Stimulated activated CD8-positive, alpha-beta memory T cell treated with anti-CD3 and anti-CD28 coated beads, Interleukin-15, amount 100 ng/mL, for 1 hour (primary cell): ENCODE results near the gene TUNAR.

Source experiments
- DNase-seq: peaks from one replicate; pipeline ENCODE4 v3.0.0-alpha.2; 2020; ENCODE audit warnings: low read depth

Gene TUNAR

DNA sequence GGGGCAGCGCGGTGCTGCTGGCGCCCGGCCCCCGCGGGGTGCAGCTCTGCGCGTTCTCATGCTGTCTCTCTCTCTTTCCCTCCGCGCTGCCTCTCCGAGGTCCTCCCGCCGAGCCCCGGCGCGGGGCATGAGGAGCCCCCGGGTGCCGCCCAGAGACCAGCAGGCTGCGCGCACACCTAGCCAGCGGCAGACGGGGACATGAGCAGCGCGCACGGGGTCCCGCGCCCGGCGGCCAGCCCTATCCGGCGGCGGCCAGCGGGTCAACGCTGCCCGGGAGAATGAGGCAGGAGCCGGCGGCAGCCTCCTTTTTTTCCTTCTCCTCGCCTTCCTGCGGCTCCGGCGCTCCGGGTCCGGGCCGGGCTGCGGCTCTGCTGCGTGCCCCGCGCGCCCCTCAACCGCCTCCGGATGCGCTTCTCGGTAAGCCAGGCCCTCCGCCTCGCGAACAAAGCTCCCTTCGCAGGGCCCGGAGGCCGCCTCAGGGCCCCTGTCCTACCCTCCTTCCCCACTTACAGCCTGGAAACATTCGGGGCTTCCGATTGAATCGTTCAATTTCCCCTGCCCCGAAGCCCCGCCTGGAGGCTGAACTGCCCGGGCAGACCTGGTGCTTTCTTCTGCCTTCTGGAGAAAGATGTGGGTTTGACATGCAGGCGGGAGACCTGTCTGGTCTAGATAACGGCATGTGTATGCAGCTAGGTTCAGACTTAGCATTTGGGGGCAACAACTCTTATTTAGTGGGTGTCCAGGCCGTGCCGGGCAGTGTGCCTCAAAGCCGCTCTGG, at the start of gene TUNAR:
Gene TUNAR (plus strand): TSS at position 72 of the 778 bp plus-strand sequence.
- DNase-seq = no peak

DNA sequence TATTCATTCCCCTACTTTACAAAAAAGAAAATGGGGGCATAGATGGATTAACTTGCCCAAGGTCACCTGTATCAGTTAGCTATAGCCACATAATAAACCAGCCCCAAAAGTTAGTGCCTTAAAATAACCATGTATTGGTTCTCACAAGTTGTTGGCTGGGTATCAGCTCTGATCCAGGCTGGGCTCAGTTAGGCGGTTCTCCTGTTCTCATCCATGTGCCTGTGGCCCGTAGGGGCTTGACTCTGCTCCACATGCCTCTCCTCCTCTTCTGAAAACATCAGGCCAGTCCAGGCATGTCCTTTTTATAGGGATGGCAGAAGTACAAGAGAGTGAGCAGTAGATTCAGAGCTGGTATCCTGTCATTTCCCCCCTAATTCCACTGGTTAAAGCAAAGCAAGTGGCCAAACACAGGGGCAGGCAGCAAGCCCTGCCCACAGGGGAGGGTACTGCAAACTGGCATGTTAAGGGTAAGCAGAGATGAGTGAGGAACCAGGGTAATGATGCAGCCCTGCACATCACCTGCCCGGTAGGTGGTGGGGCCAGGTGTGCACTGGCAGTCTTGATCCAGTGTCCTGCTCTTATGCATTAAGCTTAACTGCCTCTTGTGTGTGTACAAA, 47.9 kb upstream of the TUNAR start:
- no peak for DNase-seq

DNA sequence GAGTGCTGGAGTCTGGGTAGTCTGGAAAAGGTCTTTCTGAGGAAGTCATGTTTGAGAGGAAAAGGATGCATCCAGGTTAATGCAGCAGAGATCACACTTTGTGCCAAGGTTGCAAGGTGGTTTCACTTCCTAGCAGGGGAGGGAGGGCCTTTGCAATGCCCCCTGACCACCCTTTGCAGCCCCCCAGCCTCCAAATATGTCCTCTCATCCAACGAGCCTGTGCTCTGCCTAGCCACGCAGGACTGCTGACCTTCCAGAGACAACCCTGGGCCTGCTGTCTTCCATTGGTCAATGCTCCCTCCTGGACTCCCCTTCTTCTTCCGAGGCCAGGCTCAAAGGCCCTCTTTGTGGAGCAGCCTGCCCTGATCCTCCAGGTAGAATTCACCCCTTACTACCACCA, 47.3 kb upstream of the TUNAR start:
- DNase-seq = no peak

DNA sequence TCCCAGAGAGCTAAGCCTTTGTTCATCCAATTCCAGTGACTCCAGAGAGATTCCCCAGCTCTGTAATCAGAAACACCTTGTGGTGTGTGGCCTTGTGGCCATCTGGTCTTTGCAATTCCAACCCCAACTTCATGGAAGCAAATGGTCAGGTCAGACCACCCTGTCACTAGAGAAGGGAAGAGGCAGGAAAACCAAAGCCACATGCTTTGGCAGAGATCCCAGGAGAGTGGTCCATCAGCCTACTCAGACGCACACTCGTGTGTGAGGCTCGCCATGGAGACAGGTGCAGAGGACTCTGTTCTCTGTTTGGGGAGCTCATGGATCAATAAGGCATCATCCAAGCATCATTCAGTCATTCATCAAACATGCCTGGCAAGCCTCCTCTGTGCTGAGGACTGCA, 46.2 kb upstream of the TUNAR start:
- no peak for DNase-seq

DNA sequence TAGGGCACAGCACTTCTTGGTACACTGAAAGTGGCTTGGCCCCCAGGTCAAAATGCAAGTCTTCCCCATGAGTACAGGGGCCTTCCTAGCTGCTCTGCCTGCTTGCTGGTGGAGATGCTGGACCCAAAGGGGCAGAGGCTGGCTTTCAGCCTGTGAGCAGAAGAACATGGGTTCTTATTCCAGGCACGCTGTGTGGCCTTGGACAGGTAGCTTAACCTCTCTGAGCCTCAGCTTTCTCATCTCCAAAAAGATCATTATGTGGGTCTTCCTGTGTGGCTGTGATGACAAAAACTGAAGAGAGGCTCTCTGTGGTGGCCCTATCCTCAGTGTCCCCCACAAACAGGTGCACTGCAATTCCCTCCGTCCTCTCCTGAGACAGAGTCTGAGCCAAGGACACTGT, 45.6 kb upstream of the TUNAR start:
- DNase-seq = no peak

DNA sequence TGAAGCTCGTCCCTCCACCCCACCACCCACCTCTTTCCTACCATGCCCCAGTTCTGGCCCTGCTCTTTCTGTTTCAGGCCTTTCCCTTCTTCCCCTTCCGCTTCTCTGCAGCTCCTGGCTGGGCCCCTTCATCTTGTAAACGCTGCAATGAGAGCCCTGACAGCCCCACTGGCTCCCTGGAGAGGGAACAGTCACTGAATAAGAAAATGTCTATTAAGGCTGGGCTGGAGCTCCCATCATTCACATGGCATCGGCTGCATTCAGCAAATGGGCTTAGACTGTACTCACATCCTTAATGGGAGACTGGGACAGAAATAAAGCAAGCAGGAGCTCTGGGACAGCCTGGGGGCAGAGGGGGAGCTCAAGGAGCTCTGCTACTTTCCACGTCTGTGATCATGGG, 45.2 kb upstream of the TUNAR start:
- no peak for DNase-seq

DNA sequence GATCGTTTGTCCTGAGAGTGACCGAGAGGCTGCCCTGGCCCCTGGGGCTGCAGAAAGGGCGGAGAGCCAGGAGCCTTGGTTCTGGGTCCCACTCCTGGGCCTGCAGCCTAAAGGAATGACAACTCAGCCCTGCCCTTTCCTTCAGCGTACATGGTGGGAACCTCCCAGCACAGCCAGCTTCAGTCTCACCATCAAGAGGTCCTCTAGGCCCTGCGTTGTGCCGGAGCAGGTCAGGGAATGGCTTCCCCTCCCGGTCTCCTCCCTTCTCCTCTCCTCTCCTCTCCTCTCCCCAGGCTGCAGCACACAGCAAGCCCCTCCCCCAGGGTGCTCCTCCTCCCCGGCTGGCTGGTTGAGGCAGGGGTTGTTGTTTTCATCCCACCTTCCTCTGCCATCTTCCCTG, 44.6 kb upstream of the TUNAR start:
- DNase-seq = no peak

DNA sequence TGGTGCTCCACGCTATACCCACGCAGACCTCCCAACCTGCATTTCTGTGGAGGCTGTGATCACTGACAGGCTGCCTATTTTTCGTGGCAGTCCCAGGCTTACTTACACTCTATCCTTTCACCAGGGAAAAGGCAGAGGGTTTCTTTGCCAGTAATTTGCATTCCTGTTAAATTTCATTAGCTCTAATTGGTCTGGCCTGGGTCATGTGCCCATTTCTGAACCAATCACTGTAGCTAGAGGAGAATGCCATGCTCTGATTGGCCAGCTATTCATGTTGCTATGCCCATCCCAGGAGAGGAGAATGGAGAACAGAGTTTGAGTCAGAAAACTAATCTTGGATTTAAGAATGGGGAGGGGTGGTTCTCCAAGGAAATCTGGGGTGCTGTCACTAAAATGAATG, 43.2 kb upstream of the TUNAR start:
- no peak for DNase-seq

DNA sequence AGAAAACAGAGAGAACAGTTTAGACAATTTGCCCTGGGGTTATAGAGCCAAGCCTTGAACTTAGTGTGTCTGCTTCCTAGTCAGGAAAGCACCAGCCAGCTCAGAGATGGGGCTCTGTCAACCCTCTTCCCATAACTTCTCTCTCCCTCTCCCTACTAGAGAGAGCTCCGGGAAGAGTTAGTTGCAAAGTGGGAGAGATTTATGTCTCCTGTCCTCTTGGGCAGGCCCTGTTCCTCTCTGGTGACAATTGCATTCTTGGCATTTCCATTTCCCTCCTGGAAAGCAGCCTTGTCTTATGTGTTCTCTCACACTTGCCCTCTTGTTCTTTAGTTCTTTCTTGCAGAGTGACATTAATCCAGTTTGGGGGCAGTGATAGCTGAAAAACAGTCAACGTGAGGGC, 42.1 kb upstream of the TUNAR start:
- no peak for DNase-seq

DNA sequence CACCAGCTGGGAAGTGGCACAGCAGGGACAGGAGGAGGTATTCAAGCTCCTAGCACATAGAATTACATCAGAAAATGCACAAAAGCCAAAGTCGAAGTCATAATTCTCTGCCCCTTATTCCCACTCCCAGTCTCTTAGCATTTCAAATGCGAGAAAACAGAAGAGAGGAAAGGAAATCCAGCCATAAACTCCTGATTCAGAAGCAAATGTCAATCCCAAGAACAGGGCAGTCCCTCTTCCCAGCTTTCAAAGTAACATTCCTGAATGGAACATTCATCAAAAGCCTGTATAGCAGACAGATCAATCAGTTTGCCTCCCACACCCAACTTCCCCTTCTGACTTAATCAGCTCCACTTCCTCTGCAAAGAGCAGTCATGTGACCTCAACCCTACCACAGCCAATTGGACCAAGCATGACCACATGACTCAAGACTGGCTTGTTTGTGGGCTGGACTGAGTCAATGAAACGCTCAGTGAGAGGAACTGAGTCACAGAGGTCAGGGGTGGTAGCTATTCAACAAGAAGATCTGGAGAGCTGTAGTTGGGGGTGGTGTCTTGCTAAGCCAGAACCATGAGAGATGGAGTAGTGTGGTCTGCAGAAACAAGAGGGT, 41.4 kb upstream of the TUNAR start:
- DNase-seq = no peak

DNA sequence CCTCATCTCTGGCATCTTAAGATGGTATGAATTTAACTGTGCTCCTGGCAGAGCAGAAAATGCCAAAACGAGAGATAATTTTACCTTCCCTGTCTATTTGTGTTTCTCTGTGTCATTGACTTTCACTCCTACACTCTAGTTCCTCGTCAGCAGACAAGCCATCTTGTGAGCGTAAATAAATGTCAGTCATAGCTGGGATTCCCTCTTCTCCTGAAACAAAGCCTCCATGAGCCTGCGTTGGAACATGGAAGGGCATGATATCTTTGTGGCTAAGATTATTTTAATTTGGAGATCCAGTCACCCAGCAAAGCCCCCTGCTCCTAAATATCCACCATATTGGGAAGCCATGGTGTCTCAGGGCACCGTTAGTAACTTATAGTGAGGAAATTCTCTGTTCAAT, 37.8 kb upstream of the TUNAR start:
- DNase-seq = no peak

DNA sequence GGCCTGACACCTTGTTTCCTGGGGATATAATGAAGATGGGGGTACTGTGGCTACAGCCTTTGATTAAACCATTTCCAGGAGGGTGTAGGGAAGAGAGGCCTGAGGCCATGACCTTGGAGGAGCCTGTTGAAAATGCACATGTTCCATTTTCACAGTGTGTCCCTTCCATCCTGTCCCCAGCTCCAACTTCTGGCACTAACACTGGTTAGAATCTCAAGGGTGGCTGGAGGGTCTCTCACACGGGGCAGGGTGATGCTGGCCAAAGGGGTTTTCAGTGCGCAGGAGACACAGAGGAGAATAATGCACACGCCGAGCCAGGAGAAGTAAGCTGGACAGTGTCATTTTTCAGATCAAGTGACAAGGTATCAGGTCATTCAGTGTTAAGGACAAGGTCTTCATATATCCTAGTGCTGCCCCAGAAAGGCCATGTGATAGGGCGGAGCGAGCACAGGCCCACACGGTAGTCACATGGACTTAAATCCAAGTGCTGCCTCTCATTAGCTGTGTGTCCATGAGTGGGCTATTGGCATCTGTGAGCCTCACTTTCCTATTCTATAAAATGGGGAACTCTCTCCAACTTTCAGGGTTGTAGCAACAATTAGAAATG, 36.4 kb upstream of the TUNAR start:
- DNase-seq = no peak

DNA sequence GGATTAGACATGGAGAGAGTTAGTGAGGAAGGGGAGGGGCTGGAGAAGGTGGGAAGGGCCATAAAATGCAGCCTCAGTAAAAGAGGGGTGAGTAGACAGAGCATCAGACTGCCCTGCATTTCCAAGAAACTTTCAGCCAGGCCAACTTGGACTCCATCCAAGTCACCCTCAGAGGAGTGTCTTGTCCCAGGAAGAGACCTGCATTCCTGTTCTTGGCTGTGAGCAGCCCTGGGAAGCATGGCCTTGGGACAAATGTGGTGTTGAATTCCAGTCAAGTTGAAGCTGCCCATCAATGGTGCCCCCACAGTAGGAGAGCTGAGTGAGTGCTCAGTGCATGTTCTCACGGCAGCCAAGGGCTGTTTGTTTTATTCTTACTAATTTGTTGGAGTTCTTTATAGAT, 35.0 kb upstream of the TUNAR start:
- DNase-seq = no peak

DNA sequence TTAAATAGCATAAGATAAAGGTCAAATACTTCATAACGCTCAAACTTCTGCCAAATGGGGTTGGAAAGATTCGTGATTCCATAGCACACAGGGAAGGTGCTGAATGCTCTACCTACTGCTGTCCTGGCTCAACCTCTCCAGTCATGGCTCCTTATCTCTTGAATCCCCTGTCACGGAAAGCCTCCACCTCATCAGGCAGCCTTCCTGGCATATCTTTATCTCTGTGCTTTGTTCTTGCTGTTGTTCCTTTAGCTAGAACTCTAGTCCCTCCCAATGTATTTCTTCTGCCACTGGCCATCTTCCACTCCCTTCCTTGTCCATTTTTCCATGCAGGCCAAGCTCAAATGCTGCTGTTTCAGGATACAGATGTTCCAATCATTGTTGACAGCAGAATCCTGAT, 26.9 kb upstream of the TUNAR start:
- DNase-seq = no peak

DNA sequence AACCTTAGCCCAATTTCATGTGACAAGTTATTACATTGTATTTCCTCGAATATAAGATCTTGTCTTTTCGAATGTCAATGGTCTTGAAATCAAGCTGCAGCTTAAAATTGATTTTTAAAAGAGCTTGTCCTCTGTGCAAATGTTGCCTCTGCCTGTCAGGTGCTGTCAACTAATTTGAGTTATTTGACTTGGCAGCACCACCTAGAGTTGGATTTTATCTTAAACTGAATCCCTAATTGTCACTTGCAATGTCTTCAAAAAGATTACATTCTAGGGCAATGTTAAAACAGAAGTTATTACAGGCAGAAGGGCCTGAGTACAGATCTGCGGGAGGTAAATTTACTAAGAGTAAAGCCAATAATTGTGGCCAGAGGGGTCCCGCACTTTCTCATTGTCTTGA, 26.2 kb upstream of the TUNAR start:
- no peak for DNase-seq

DNA sequence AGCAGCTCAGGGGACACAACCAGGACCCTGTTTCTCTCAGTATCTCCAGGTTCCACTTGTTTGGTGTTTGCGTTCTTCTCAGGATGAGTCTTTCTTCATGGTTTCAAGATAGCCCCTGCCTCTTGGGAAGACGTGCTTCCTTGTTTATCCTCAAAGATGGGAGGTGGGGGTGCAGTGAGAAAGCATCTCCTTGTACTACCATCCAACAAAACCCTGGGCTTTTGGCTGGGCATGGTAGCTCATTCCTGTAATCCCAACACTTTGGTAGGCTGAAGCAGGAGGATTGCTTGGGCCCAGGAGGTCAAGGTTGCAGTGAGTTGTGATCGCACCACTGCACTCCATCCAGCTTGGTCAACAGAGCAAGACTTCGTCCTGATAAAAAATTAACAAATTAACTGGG, 21.0 kb upstream of the TUNAR start:
- DNase-seq = no peak

DNA sequence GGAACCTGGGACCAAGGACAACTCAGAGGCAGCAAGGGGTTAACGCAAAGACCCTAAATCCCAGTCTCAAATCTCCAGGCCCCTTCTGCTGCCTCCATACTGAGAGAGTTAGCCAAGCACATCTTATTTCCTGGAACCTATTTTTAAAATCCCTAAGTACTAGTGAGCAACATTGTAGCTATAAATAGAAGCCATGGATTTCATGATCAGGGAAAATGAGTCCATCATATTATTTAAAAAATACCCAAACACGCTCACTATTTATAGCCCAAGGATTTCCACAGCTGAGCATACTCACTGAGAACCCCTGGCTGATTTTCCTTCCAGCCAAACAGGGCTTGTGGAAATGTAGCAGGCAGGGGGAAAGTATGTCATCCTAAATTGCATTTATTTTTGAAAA, 19.4 kb upstream of the TUNAR start:
- DNase-seq = no peak

DNA sequence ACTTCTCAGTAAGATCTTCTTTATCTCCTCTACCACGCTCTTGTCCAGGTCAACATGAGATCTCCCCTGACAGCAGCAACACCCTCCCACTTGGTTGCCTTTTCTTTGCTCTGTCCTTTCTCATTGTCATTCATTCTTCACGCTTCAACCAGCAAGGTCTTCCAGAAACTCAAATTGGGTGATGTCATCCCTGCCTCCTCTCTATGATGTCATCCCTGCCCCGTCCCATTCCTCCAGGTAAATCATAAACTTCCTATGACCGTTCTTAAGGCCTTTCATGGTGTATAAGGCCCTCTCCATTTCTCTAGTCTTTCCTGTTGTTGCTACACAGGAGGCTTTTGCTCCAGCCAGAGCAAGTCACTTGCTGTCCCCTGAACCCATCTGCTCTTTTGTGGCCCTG, 17.7 kb upstream of the TUNAR start:
- no peak for DNase-seq

DNA sequence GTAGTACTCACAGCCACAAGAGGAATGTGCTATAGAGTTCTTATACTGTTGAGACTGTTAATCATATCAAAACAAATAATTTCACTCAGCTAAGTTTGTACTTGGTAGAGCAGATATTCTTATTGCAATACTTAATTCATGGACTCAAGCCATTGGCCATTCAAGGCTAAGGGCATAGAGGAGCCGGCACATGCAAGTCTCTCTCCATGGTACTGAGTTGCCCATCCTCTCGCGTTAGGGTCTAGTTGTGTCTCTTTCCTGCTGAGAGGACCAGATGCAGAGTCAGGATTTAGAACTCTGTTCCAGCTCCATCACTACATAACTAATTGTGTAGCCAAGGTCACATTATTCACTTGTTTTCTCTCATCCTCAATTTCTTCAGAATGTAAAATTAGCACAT, 14.4 kb upstream of the TUNAR start:
- DNase-seq = no peak

DNA sequence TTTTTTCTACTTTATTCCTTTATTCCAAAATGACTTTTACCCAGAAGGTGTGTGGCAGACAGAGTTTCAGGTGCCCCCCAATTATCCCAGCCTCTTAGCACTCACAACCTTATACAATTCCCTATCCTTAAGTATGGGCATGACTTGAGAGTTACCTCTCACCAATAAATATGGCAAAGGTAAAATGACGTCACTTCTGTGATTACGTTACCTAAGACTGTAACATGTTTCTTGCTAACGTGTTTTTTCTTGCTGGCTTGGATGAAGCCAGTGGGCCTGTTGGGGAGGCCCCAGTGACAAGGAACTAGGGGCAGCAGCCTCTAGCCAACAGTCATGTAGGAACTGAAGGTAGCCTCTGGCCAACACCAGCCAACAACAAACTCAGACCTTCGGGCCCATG, 13.3 kb upstream of the TUNAR start:
- no peak for DNase-seq

DNA sequence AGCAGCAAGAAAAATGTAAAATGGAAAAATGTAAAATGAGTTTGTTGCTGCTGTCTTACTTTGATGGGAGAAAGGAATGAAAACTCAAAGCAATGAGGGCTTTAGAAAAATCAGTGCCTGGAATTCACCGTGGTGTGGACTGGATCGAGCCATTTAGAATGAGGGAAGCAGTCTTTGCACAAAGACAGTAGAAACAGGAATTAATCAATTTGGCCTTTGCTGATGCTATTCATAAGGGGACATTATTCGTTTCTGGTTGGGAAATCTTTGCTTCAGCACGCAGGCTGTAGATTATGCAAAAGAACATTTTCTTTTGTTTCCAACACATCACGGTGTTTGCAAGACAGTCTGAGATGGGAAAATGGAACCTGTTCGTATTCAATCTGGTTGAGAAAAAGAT, 6.9 kb upstream of the TUNAR start:
- DNase-seq = no peak

DNA sequence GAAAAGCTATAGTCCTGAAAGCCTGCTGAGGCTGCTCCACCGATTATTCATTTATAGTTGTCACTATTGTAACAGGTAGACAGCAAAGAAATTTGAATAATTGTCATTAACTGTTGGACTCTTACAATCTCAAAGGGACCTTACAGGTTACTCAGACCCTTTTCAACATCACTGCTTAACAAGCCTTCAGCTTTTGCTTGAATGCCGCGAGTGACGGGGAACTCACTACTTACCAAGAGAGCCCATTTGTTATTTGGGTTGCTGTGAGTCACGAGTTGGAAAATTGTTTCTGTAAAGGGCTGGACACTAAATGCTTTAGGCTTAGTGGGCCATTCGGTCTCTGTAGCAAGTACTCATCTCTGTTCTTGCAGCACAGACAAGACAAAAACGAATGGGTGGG, 5.9 kb upstream of the TUNAR start:
- DNase-seq = no peak

DNA sequence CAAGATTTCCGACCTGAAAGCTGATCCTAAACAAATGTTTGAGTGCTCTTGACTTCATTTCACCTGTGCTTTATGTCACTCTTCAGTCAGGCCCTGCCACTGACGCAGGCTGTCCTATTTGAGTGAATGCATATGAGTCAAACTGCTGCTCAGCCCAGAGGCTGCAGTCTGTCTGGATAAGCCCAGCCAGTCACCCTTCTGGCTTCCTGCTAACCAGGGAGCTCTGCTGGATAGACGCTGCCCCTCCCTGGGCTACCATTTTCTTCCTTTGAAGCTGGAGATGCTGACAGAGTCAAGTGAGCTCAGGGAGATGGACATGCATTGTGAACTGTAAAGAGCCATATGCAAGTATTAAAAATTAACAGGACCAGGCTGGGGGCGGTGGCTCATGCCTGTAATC, 5.1 kb upstream of the TUNAR start:
- no peak for DNase-seq
